Neuron (in vitro differentiated cells): ENCODE results near the gene DCAF4.
A peak's percentile ranks its signal among the peaks of the same experiment; 100 is the strongest.

Source experiments
- H2AFZ ChIP-seq: one replicate; pipeline ENCODE4 v1.6.1; 2013; ENCODE audit warnings: low read depth, mild to moderate bottlenecking, inconsistent platforms, low read length, moderate library complexity
- H3K27me3 ChIP-seq: one replicate; pipeline ENCODE4 v1.6.1; 2013; ENCODE audit warnings: low read length; ENCODE audit not compliant: insufficient read depth
- H3K36me3 ChIP-seq: one replicate; pipeline ENCODE4 v1.6.1; 2013; ENCODE audit warnings: low read length; ENCODE audit not compliant: insufficient read depth
- H3K4me1 ChIP-seq: one replicate; pipeline ENCODE4 v1.6.1; 2013; ENCODE audit warnings: low read length; ENCODE audit not compliant: insufficient read depth
- H3K4me3 ChIP-seq: 2 replicates; pipeline ENCODE4 v1.5.1; 2013; ENCODE audit warnings: mild to moderate bottlenecking, low read length, moderate library complexity
- H3K9me3 ChIP-seq: one replicate; pipeline ENCODE4 v1.6.1; 2013; ENCODE audit warnings: low read length

DCAF4 gene

GRCh38 chr14:72925815-72926291, 411 bp upstream of the DCAF4 start:
- H3K36me3 ChIP-seq: no peaks in the 10 kb centered on the region
- H3K9me3 ChIP-seq: no peaks in the 10 kb centered on the region
- H2AFZ ChIP-seq: peak overlapping the region; percentile 64
- peak overlapping the region; percentile 90 for H3K4me3 ChIP-seq
- H3K27me3 ChIP-seq: no peaks in the 10 kb centered on the region
- H3K4me1 ChIP-seq: peaks cover 2% of the 10 kb centered on the region

DNA sequence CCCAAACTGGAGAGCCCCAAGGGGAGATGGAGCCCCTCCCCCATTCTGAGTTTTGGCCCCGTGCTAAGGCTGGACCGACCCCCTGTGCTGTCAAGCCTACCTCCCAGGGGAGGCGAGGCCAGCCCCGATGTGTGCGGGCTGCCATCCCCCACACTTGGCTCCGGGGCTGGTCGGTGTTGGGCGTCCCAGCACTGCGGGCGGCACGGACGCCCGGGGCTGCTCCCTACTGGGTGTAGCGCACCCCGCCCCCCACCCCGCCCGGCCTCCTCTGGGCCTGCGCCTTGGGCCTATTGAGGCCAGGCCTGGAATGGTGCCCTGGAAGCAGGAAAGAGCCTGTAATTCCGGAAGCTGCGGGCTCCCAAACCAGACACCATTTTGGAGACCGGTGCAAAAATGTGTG, 2.6 kb downstream of the DCAF4 start:
- Histone ChIP-seq H3K36me3 (no peaks in the 10 kb centered on the region), H3K27me3 (no peaks in the 10 kb centered on the region), H2AFZ (no peak overlapping the region), H3K4me1 (peaks cover 2% of the 10 kb centered on the region), H3K4me3 (no peak overlapping the region), H3K9me3 (no peaks in the 10 kb centered on the region)

GRCh38 chr14:72929316-72930080, 3.2 kb downstream of the DCAF4 start:
- no peaks in the 10 kb centered on the region for H3K36me3 ChIP-seq
- peaks cover 2% of the 10 kb centered on the region for H3K4me1 ChIP-seq
- H3K9me3 ChIP-seq: no peaks in the 10 kb centered on the region
- no peak overlapping the region for H3K4me3 ChIP-seq
- no peak overlapping the region for H2AFZ ChIP-seq
- H3K27me3 ChIP-seq: no peaks in the 10 kb centered on the region

GRCh38 chr14:72932893-72933292, 6.6 kb downstream of the DCAF4 start:
- Histone ChIP-seq H3K4me1 (no peaks in the 10 kb centered on the region), H3K36me3 (no peaks in the 10 kb centered on the region), H2AFZ (no peak overlapping the region)

GRCh38 chr14:72939630-72940029, 13.4 kb downstream of the DCAF4 start:
- Histone ChIP-seq H2AFZ (no peak overlapping the region), H3K27me3 (no peaks in the 10 kb centered on the region), H3K9me3 (peaks cover 2% of the 10 kb centered on the region), H3K36me3 (peaks cover 22% of the 10 kb centered on the region), H3K4me1 (no peaks in the 10 kb centered on the region), H3K4me3 (no peak overlapping the region)

More at GRCh38 chr14:72932893-72933292, 6.6 kb downstream of the DCAF4 start:
- peaks cover under 1% of the 10 kb centered on the region for H3K9me3 ChIP-seq
- no peaks in the 10 kb centered on the region for H3K27me3 ChIP-seq
- no peak overlapping the region for H3K4me3 ChIP-seq

- Histone ChIP-seq H3K36me3 (peaks cover 27% of the 10 kb centered on the region), H2AFZ (no peak overlapping the region), H3K4me1 (no peaks in the 10 kb centered on the region), H3K27me3 (no peaks in the 10 kb centered on the region), H3K9me3 (peaks cover 2% of the 10 kb centered on the region), H3K4me3 (no peak overlapping the region)
Measured at GRCh38 chr14:72941286-72941985, 15.2 kb downstream of the DCAF4 start.

- Histone ChIP-seq H3K4me3 (no peak overlapping the region), H2AFZ (no peak overlapping the region), H3K27me3 (no peaks in the 10 kb centered on the region), H3K9me3 (peaks cover under 1% of the 10 kb centered on the region), H3K36me3 (peaks cover 30% of the 10 kb centered on the region), H3K4me1 (no peaks in the 10 kb centered on the region)
Measured at GRCh38 chr14:72942934-72943333, 16.7 kb downstream of the DCAF4 start.

DNA sequence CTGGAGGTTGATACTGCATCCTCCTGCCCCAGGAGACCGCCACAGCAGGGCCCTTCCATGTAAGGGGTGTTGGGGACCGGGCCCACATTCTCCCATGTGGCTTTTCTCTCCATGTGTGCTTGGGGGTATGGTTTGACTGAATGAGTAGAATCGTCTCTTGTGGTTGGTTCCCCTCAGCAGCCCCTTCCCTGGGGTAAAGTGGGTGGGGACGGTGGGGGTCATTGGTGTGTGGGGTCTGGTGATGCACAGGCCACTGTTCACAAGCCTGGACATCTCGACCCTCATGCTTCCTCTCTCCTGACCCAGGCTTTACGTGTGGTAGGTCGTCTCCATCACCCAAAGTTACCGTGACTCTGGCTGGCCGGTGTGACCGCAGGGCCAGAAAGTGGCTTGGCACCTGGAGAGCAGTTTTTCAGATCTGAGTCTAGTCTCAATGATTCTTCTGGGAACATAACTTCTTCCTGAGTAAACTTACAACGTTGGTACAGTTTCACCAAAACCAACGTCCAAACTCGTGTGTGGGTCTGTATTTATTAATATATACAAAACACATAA, 17.7 kb downstream of the DCAF4 start:
- Histone ChIP-seq H3K9me3 (no peaks in the 10 kb centered on the region), H3K4me3 (no peak overlapping the region), H3K27me3 (no peaks in the 10 kb centered on the region), H2AFZ (no peak overlapping the region), H3K4me1 (no peaks in the 10 kb centered on the region), H3K36me3 (peaks cover 30% of the 10 kb centered on the region)

- Histone ChIP-seq H3K4me1 (no peaks in the 10 kb centered on the region), H3K36me3 (peaks cover 30% of the 10 kb centered on the region), H2AFZ (no peak overlapping the region), H3K9me3 (no peaks in the 10 kb centered on the region), H3K4me3 (no peak overlapping the region), H3K27me3 (no peaks in the 10 kb centered on the region)
Measured at GRCh38 chr14:72945356-72946027, 19.2 kb downstream of the DCAF4 start.

DNA sequence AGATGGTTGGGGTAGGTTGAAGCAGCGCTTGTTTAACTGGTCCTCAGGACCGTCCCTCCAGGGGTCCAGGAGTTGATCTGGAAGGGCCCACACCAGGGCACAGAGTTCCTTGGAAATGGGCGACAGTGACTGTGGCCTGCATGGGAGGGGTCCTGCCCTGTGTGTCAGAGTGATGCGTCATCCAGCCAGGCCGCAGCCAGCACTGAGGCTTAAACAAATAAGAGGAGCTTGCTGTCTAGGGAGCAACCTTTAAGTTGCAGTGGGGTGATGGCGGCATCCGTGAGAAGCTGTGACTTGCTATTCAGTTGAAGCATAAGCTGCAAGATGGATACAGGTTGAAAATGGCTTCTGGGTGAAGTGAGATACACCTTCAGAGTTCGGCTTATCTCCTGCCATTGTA, 20.2 kb downstream of the DCAF4 start:
- H2AFZ ChIP-seq: no peak overlapping the region

GRCh38 chr14:72947366-72948160, 21.3 kb downstream of the DCAF4 start:
- Histone ChIP-seq H3K4me1 (no peaks in the 10 kb centered on the region), H3K36me3 (peaks cover 19% of the 10 kb centered on the region), H3K9me3 (no peaks in the 10 kb centered on the region), H3K4me3 (no peak overlapping the region), H2AFZ (no peak overlapping the region), H3K27me3 (no peaks in the 10 kb centered on the region)

More for the DNA sequence above, 20.2 kb downstream of the DCAF4 start:
- H3K27me3 ChIP-seq: no peaks in the 10 kb centered on the region
- H3K4me1 ChIP-seq: no peaks in the 10 kb centered on the region
- H3K36me3 ChIP-seq: peaks cover 26% of the 10 kb centered on the region
- no peak overlapping the region for H3K4me3 ChIP-seq
- H3K9me3 ChIP-seq: no peaks in the 10 kb centered on the region

- no peaks in the 10 kb centered on the region for H3K4me1 ChIP-seq
- H2AFZ ChIP-seq: no peak overlapping the region
- no peak overlapping the region for H3K4me3 ChIP-seq
- no peaks in the 10 kb centered on the region for H3K9me3 ChIP-seq
- no peaks in the 10 kb centered on the region for H3K27me3 ChIP-seq
- H3K36me3 ChIP-seq: peaks cover 10% of the 10 kb centered on the region
Measured at GRCh38 chr14:72948481-72949138, 22.3 kb downstream of the DCAF4 start.
